ENCODE measurements around the gene HDAC10. TPM values are rescaled to one million over a fixed set of nuclear protein-coding genes. Genes with fewer than 3 reads are reported as not detected.

HDAC10 gene
- total RNA-seq, 4 donors from 2014 or later: 66.8 to 618 (median 142) TPM

- 73 to 77% methylated on average over 3 to 28 of the region's 29 CpGs for WGBS, 2 donors (ENCODE audit: low coverage in 1 of 2)
- no peaks in the 10 kb centered on the region for H3K27me3 ChIP-seq
- TF ChIP-seq POLR2A (IDR thresholded peaks at IDR 0.05): no peak
- TF ChIP-seq POLR2AphosphoS5 (IDR thresholded peaks at IDR 0.05): no peak
- no peak for TF ChIP-seq EP300 (IDR thresholded peaks at IDR 0.05; ENCODE audit: low read depth)
- TF ChIP-seq CTCF (IDR thresholded peaks at IDR 0.05): no peak
- no peak overlapping the region for H3K4me3 ChIP-seq
- H3K36me3 ChIP-seq: no peaks in the 10 kb centered on the region
- no peaks in the 10 kb centered on the region for H3K9me3 ChIP-seq
- H3K27ac ChIP-seq: peak overlapping the region in 3 of 4 donors; percentile 15 to 20 (median 19)
- DNase-seq: no peak
- H3K4me1 ChIP-seq: peaks cover 77 to 89% (median 84%) of the 10 kb centered on the region in 4 donors
- in situ Hi-C loops (cut with MboI; ENCODE audit: low pct_ligation_motif_present in 1 of 4, low pct_unique_long_range_greater_than_20kb in 1 of 4, low sequenced_read_pairs in 3 of 4) (no loop called here), intact Hi-C loops (cut with DNase I; ENCODE audit: low total_unique reads) (no loop called here)
These were observed 45.8 kb upstream of the HDAC10 start for GRCh38 chr22:50296658-50297490.

- Histone ChIP-seq H3K36me3 (peaks cover 0 to 11% (median 1%) of the 10 kb centered on the region in 4 donors), H3K27ac (peak overlapping the region; percentile 78 to 94 (median 88)), H3K9me3 (no peaks in the 10 kb centered on the region), H3K4me1 (peaks cover 56 to 63% (median 58%) of the 10 kb centered on the region in 4 donors), H3K27me3 (no peaks in the 10 kb centered on the region), H3K4me3 (peak overlapping the region in 2 of 4 donors; percentile 24 to 38)
- WGBS, 2 donors (ENCODE audit: low coverage in 1 of 2): 39% methylated on average over 4 of the region's 5 CpGs; no CpG with 5 or more reads in 1 of the 2 donors
- no peak for DNase-seq
- no peak for TF ChIP-seq EP300 (IDR thresholded peaks at IDR 0.05; ENCODE audit: low read depth)
- intact Hi-C loops (cut with DNase I; ENCODE audit: low total_unique reads) (no loop called here), in situ Hi-C loops (cut with MboI; ENCODE audit: low pct_ligation_motif_present in 1 of 4, low pct_unique_long_range_greater_than_20kb in 1 of 4, low sequenced_read_pairs in 3 of 4) (no loop called here)
These were observed 43.2 kb upstream of the HDAC10 start for GRCh38 chr22:50294319-50294656.

GRCh38 chr22:50293441-50294318 lies 42.6 kb upstream of the HDAC10 start:
- in situ Hi-C loops (cut with MboI; ENCODE audit: low pct_ligation_motif_present in 1 of 4, low pct_unique_long_range_greater_than_20kb in 1 of 4, low sequenced_read_pairs in 3 of 4) (no loop called here), intact Hi-C loops (cut with DNase I; ENCODE audit: low total_unique reads) (no loop called here)
- H3K36me3 ChIP-seq: peaks cover 0 to 17% (median 4%) of the 10 kb centered on the region in 4 donors
- H3K9me3 ChIP-seq: no peaks in the 10 kb centered on the region
- WGBS, 2 donors (ENCODE audit: low coverage in 1 of 2): 15% methylated on average over 34 of the region's 42 CpGs; no CpG with 5 or more reads in 1 of the 2 donors
- peak overlapping the region; percentile 78 to 94 (median 88) for H3K27ac ChIP-seq
- peaks cover 50 to 57% (median 52%) of the 10 kb centered on the region in 4 donors for H3K4me1 ChIP-seq
- DNase-seq: peak; percentile 85
- H3K4me3 ChIP-seq: peak overlapping the region in 3 of 4 donors; percentile 4 to 38 (median 24)
- TF ChIP-seq POLR2AphosphoS5 (IDR thresholded peaks at IDR 0.05) (peak in 2 of 3 donors; percentile 75 to 77), CTCF (IDR thresholded peaks at IDR 0.05) (peak in 3 of 5 experiments; percentile 14 to 39 (median 34)), EP300 (IDR thresholded peaks at IDR 0.05; ENCODE audit: low read depth) (no peak), POLR2A (IDR thresholded peaks at IDR 0.05) (peak; percentile 54)
- H3K27me3 ChIP-seq: no peaks in the 10 kb centered on the region

GRCh38 chr22:50292643-50293440 lies 41.8 kb upstream of the HDAC10 start:
- H3K4me3 ChIP-seq: peak overlapping the region in 3 of 4 donors; percentile 4 to 38 (median 24)

More at GRCh38 chr22:50292643-50293440, 41.8 kb upstream of the HDAC10 start:
- intact Hi-C loops (cut with DNase I; ENCODE audit: low total_unique reads) (no loop called here), in situ Hi-C loops (cut with MboI; ENCODE audit: low pct_ligation_motif_present in 1 of 4, low pct_unique_long_range_greater_than_20kb in 1 of 4, low sequenced_read_pairs in 3 of 4) (no loop called here)
- H3K27ac ChIP-seq: peak overlapping the region; percentile 78 to 94 (median 88)
- H3K9me3 ChIP-seq: no peaks in the 10 kb centered on the region
- DNase-seq: no peak
- TF ChIP-seq POLR2A (IDR thresholded peaks at IDR 0.05) (no peak), POLR2AphosphoS5 (IDR thresholded peaks at IDR 0.05) (no peak), EP300 (IDR thresholded peaks at IDR 0.05; ENCODE audit: low read depth) (no peak), CTCF (IDR thresholded peaks at IDR 0.05) (no peak)
- H3K4me1 ChIP-seq: peaks cover 43 to 49% (median 44%) of the 10 kb centered on the region in 4 donors
- 49 to 80% methylated on average over 1 to 20 of the region's 29 CpGs for WGBS, 2 donors (ENCODE audit: low coverage in 1 of 2)
- H3K27me3 ChIP-seq: no peaks in the 10 kb centered on the region
- H3K36me3 ChIP-seq: peaks cover 0 to 24% (median 7%) of the 10 kb centered on the region in 4 donors
